Endometrium (tissue), 2 donors: ENCODE results near the gene WRAP73.

Source experiments
- FAIRE-seq: peaks from 2 replicates; lab custom pipeline; 2012; peaks lifted over from hg19 to GRCh38; lab: Jason Lieb, UNC
- donor health status: control.
- donor health status: control.

The WRAP73 gene

DNA sequence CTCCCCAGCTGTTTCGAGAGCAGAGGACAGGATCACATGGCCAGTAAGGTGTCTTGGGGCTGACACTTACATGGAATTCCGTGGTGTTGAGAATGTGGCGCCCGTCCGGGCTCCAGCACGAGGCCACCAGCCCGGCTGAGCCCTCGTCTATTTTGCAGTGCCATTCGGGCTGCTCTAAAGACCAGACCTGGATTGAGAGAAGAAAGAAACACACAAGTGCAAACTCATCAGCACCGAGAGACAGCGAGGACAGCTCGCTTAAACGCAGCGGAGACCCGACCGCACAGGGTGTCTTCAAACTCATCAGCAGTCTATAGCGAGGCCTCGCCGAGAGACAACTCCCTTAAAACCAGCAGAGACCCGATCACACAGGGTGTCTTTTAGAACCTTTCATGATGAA, 3.3 kb downstream of the WRAP73 start:
- FAIRE-seq: no peak

DNA sequence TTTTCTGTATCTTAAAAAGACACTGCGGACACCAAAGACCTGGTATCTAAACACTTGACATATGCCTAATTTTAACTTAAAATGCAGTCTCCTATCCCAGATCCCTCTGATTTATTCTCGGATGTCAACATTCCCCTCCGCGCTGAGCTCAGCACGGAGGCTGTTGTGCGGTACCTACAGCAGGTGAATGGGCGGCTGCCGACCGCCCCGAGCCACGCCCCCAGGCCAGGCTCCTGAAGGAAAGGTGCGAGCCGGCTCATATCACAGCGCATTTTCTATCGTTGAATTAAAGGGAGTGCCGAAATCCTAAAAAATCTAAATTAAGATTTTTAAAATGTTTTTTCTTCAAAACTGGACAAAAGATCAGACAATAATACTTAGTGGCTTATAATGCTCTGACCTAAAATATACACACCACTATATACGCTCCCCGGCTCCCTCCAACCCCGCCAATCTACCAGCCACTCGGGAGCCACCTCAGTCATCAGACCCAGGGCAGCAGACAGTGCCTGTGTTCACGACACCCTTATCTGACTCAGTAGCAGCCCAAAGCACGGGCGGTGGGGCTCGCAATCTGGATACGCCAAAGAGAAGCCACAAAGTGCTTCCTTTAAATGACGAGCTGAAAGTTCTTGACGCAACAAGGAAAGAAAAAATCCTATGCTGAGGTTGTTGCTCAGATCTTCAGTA, 4.1 kb downstream of the WRAP73 start:
- no peak for FAIRE-seq

DNA sequence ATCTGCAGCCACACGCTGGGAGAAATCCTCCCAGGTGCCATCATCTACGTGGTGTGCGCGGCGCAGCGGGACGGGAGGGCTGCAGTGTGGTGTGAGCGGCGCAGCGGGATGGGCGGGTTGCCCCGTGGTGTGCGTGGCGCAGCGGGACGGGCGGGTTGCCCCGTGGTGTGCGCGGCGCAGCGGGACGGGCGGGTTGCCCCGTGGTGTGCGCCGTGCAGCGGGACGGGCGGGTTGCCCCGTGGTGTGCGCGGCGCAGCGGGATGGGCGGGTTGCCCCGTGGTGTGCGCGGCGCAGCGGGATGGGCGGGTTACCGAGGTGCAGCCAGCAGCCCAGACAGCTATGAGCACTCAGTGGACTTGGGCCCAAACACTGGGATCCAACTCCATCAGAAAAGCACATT, 4.7 kb downstream of the WRAP73 start:
- no peak for FAIRE-seq

DNA sequence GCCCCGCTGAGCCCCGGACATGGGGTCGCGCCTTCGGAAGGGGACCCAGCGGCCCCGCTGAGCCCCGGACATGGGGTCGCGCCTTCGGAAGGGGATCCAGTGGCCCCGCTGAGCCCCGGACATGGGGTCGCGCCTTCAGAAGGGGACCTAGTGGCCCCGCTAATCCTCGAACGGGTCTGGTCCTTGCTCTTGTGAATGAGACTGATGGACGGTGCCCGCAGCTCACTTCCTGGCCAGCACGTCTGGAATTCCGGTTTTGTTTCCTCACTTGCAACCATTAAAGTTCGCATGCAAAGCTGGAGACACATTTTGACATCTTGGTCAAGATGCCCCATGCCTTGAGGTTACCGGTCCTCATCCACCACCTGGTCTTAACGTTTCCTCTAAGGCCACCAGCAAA, 5.6 kb downstream of the WRAP73 start:
- FAIRE-seq: no peak

DNA sequence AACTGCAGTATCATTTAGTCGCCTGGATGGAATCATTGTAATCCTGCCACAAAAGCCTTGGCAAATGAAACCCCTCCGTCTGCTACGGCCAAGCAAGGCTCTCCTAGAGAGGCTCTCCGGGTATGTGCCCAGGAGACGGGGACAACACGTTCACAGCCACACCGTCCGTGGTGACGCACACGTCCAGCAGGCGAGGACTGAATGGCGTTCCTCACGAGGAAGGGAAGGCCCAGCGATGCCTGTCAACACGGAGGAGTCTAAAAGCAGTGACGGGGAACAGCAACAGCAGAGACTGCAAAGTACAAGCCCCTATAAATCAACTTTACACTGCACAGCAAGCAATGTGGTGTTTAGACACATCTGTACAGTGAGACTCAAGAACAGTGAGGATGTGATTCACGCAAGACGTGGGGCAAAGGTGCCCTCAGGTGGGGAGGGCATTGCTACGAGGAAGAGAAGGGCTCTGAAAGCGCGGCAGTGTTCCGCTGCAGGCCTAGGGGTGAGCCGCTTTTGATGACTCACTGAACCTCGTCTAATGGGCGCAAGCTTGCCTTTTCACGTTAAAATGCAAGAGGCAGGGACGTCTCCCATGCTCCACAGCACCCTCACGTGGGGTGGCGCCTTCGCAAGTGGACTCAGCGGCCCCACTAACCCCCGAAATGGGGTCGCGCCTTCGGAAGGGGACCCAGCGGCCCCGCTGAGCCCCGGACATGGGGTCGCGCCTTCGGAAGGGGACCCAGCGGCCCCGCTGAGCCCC, 6.8 kb downstream of the WRAP73 start:
- FAIRE-seq: no peak

DNA sequence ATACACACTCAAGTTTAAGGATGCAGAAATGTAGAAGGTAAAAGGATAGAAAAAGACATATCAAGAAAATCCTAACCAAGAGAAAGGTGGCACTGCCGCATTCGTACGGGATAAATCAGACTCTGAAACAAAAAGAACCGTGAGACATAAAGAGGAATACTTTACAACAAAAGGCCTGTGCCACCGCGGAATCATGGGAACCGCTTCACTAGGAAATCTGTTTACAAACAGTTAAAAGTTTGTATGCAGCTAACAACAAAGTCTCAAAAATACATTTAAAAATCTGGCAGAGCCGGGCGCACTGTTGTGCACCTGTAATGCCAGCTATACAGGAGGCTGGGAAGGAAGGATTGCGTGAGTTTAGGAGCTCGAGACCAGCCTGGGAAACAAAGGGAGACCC, 8.1 kb downstream of the WRAP73 start:
- no peak for FAIRE-seq

DNA sequence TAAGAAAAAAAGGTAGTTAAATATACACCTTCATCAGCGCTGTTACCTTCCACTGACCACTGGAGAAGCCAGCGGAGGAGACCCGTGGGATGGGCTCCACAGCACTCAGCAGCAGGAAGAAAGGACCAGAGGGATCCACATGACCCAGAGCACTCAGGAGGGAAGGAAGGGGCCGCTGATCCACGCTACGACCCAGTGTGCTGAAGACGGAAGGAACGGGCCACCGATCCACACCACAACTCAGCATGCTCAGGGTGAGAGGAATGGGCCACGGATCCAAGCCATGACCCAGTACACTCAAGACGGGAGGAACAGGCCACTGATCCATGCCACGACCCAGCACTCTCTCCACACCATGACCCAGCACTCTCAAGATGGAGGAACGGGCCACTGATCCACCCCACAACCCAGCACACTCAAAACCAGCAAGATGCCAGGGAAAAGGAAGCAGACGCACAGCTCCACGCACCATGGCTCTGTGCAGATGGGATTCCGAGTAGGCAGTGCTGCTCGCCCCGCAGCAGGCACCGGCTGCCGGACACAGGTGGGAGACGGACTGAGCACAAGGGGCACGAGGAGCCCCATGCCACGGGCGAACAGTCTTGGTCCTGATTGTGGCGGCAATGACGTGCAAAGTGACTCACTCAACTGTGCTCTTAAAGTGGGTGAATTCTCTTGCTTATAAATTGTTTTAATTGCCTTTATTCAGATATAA, 8.7 kb downstream of the WRAP73 start:
- no peak for FAIRE-seq

DNA sequence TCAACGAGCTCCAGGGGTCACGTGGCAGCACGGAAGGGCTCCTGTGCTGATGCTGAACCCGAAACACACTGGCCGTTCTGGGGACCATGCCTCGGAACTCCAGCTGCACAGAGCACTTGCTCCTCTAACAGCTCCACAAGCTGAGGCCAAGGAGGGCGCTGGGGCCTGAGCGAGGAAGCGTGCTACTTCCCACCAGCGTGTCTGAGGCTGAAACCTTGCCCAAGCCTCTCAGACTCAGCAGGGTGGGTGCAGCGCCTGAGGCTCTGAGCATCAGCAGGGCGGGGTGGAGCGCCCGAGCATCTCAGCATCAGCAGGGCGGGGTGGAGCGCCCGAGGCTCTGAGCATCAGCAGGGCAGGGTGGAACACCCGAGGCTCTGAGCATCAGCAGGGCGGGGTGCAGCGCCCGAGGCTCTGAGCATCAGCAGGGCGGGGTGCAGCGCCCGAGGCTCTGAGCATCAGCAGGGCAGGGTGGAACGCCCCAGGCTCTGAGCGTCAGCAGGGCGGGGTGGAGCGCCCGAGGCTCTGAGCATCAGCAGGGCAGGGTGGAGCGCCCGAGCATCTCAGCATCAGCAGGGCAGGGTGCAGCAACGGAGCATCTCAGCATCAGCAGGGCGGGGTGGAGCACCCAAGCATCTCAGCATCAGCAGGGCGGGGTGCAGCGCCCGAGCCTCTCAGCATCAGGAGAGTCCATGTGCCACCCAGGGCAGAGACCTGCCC, 9.6 kb downstream of the WRAP73 start:
- FAIRE-seq: no peak

DNA sequence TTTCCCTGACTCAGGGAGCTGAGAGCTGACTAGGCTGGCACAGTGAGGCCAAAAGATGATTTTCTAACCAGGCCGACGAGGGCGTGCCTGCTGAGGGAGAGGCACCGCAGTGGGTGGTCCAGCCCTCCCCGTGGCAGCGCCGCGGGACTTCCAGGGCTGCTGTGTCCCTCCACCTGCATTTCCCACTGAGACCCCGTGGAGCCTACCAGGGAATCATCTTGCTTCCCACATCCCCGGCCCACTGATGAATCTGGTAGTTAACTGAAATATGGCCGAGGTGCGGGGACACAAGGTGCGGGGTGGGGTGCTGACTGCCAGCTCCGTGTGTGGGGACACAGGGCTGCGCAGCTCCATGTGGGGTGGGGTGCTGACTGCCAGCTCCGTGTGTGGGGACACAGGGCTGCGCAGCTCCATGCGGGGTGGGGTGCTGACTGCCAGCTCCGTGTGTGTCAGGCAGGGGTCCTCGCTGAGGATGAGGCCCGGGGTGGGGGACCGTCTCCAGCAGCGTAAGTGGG, 10.4 kb downstream of the WRAP73 start:
- no peak for FAIRE-seq

DNA sequence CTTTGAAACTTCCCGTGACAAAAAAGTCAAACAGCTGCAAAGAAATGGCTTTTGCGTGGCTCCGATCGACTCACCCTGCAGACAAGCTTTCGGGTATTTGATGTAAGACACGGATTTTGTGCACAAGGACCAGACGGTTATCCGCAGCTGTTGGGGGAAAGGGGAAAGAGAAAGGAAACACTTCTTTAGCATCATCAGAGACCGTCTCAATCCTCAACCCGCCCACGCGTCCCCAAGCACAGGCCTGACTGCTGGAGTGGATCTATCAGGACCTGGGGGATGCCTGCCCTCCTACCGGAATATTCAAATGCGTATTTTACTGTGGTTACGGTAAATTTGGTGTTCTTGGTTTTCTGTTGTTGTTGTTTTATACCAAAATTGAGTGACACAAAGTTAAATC, 11.2 kb downstream of the WRAP73 start:
- no peak for FAIRE-seq

DNA sequence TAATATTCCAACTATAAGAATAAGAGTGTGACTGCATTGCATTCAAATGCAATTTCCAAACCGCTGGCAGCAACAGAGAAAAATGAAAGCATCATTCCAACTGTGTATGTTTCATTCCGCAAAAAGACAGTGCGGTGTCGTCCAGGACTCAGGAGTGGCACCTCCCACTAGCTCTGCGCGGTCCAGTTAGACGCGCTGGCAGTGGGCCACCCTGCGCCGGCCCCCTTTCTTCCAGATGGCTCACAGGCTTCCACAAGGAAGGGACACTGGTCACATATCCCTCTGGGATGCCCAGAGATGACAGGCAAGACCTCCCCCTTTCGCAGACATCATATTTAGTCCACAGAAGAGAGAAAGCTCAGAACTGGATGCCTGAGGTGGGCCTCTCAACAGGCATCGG, 11.9 kb downstream of the WRAP73 start:
- no peak for FAIRE-seq

DNA sequence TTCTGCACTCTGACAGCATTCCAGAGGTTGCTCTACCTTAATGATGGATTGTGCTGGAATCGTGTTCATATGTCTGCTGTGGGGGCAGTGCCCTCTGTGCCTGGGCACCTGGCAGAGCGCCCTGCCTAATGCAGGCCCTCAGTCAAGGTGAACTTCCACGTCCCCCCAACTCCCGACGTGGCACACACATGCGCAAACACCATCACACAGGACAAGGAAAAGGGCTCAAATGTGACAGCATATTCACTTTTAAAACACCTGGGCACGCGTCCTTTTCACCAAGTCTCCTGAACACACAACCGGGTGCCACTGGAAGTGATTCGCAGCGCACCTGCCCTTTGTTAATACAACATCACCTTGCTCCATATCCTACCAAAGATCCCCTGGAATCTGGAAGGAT, 13.4 kb downstream of the WRAP73 start:
- FAIRE-seq: no peak

DNA sequence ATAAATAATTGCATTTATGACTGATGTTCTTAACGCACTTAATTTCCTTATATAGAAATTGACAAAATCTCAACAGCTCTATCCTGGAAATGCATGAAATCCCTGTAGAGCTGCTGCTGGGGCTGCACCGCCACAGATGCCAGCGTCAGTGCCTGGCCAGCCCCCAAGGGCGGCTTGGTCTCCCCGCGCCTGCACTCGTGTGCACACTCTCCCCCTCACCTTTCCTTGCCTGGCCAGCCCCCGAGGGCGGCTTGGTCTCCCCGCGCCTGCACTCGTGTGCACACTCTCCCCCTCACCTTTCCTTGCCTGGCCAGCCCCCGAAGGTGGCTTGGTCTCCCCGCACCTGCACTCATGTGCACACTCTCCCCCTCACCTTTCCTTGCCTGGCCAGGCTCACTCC, 13.8 kb downstream of the WRAP73 start:
- FAIRE-seq: no peak

DNA sequence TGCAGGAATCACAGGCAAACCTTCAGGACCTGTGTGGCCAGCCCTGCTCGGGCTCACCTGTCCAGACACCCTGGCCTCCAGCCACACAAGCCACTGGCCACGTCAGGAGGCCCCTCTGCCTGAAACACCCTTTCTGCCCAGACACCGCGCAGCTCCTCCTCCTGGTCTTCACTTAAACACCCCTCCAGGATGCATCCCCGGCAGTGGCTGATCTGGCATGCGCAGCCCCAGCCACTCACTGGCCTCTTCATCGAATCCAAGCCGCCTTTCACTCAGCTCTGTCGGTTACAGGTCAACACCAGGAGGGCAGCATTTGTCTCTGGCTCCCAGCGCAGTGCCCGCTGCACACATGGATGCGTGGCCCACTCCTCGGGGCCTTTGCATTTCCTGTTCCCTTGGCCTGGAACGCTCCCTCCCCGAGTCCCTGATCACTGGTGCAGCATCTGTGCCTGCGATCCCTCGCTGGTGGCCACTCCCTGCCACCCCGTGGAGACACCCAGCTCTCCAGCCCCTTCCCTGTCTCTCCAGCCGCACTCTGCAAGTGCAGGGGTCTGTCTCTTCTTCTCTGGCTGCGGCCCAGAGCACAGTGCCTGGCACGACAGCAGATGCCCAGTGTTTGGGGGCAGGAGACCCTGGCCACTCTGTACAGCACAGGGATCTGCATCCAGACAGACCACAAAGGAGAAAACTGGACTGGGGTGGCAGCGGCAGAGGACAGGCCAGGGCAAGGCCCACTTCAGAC, 15.7 kb downstream of the WRAP73 start:
- no peak for FAIRE-seq

DNA sequence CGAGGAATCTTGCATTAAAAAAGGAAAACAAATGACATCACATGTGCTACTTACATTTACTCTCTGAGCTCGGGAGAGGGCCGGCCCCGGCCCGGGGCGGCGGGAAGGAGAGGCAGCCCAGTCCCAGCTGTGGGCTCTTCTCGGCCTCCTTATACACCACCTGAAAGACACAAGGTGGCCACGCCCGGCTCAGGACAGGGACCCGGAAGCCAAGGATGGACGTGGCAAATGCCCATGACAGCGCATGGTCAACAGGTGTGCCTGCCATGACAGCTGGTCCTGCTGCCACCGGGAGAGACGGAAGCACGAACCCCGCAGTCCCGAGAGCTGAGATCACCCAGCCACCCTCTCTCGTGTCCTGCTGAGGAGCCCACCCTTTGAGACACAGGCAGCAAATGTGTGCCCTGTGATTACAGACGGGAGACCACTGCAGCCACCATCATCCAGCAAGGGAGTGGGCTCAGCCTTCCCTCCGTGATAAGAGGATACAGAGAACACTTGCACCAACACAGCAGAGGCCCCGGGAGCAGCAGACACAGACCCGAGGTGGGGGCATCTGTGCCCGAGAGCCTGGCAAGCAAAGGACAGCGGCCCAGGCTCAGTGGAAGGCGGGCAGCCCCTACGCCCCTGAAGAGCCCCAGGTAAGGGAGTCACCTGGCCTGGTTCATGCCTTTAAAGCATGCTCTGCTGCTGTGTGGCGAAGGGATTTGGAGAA, 16.4 kb downstream of the WRAP73 start:
- no peak for FAIRE-seq

DNA sequence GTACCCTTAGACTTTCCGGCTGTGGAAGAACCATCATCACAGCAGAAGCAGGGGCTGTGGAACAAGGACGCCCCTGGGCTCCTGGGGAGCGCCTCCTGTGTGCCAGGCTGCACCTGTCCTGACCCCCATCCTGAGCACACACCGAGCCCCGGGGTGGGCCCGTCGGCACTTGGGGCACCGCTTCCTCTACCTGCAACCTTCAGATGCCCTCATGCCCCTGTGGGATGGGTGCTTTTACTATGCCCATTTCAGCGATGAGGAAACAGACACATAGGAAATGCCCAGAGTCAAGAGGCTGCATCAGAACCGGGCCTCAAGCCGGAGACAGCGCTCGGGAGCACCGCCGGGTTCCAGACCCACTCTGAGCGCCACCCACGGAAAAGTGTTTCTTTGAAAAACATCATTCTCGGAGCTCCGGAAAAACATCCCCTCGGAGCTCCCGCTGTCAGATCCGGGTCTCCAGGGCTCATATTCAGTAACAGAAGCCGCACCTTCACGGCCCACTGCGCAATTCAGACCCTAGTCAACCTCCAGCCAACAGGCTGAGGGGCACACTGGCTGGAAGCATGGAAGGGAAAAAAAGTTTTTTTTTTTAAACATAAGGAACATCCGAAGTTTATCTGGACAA, 17.1 kb downstream of the WRAP73 start:
- FAIRE-seq: no peak

DNA sequence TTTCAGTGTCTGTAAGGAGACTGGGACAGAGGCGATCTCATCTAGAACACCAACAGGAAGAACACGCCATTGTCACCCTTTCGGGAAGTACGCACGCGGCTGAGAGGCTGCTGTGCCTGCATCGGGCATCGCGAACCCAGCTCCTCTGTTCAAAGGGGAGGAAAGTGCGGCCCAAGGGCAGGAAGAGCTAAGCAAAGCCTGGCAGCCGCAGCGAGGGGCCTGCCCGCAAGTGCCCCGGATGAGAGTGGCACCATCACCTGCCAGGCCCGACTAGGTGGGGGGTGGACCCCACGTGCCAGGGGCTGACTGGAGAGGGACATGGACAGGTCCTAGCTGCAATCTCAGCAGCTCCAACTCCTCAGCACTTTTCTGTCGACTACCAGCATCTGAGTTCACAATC, 17.6 kb downstream of the WRAP73 start:
- FAIRE-seq: no peak

DNA sequence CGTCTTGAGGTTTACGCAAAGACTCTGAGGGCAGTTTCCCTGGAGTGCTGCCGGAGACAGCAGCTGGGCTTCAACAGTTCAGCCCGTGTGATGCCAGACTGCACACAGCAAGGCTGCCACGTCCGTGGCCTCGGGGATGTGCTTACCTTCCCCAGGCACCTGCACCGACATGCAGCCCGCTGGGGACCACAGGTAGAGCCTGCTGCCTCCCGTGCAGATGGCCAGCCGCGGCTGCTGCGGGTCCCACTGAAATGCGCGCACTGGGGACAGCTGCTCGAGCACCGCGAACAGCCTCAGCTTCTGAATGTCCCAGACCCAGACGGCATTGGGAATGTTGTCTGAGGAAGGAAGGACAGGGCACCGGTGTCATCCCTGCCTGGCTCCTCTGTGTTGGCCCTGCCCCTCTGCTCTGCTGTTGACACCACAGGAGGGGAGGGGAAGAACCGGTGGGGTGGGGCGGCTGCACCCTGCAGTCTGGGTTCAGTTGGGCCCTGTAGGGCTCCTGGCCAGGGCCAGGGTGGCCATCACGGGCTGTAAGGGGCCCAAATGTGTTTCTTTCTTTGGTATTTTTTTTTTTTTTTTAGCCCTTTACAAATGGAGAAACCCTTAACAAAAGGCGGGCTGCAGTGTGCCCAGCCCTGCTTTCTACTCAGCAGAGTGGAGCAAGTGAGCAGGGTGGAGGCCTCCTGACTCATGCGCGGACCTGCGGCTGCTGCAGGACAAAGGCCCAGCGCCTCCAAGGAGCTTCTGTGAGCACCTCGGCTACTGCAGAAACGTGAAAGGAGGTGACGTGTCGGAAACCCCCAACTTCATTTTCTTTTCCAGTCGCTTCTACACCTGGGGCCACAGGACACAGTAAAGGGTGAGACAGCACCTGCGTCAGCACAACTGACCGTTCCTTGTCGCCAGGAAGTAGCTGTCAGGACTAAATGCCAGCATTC, 18.3 kb downstream of the WRAP73 start:
- no peak for FAIRE-seq

DNA sequence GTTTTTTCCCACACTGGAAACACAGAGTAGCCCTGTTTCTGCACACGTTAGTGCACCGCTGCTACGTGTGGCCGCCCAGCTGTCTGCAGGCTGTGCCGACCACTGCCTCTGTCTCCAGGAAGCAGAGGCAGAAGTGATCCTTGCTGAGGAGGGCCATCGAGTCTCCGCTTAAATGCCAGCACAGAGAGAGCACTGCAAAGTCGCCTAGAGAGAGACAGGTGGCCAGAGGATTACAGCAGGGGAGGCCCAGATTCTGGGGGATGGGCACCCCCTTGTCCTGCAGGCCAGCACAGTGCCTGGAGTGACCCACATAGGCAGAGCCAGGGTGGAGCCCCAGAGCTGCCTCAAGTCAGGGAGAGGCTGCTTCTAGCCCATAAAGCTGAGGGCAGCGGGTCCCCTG, 19.0 kb downstream of the WRAP73 start:
- FAIRE-seq: no peak
